Mesenchymal stem cell (in vitro differentiated cells and primary cell): Measurements from ENCODE around the gene IL2.

Experiments used
- DNase-seq: peaks from one replicate; pipeline ENCODE4 v3.0.0-alpha.2; 2013
- H2AFZ ChIP-seq: one replicate; pipeline ENCODE4 v1.6.1; 2013; ENCODE audit warnings: low read depth, mild to moderate bottlenecking, control low read depth, inconsistent platforms, low read length, moderate library complexity
- H2AK5ac ChIP-seq: 2 replicates; pipeline ENCODE4 v1.6.1; 2013; ENCODE audit warnings: low read length, moderate library complexity, mild to moderate bottlenecking, inconsistent platforms; ENCODE audit not compliant: severe bottlenecking
- H2BK120ac ChIP-seq: one replicate; pipeline ENCODE4 v1.6.1; 2013; ENCODE audit warnings: low read depth, mild to moderate bottlenecking, inconsistent platforms, low read length, moderate library complexity
- H2BK12ac ChIP-seq, 2 experiments: one replicate each; pipeline ENCODE4 v1.6.1; 2013; ENCODE audit warnings: inconsistent platforms in 2 of 2, low read length in 2 of 2, mild to moderate bottlenecking in 2 of 2, moderate library complexity in 2 of 2, control low read depth in 1 of 2
- H2BK15ac ChIP-seq: one replicate; pipeline ENCODE4 v1.6.1; 2013; ENCODE audit warnings: mild to moderate bottlenecking, low read depth, inconsistent platforms; ENCODE audit not compliant: poor library complexity, severe bottlenecking
- H2BK5ac ChIP-seq: 2 replicates; pipeline ENCODE4 v1.6.1; 2013; ENCODE audit warnings: low read depth, mild to moderate bottlenecking, low read length, control low read depth, inconsistent platforms; ENCODE audit not compliant: poor library complexity, severe bottlenecking
- H3K14ac ChIP-seq, 2 experiments: one replicate each; pipeline ENCODE4 v1.6.1; 2013; ENCODE audit warnings: inconsistent platforms in 2 of 2, low read length in 2 of 2, control low read depth in 1 of 2, mild to moderate bottlenecking in 1 of 2, moderate library complexity in 1 of 2
- H3K18ac ChIP-seq, 2 experiments: one replicate each; pipeline ENCODE4 v1.6.1; 2013; ENCODE audit warnings: inconsistent platforms in 2 of 2, low read length in 2 of 2, control low read depth in 1 of 2, low read depth in 1 of 2, mild to moderate bottlenecking in 1 of 2
- H3K23ac ChIP-seq, 2 experiments: one replicate each; pipeline ENCODE4 v1.6.1; 2013; ENCODE audit warnings: inconsistent platforms in 2 of 2, low read length in 2 of 2, mild to moderate bottlenecking in 2 of 2, moderate library complexity in 2 of 2, control low read depth in 1 of 2
- H3K27ac ChIP-seq: 2 replicates; pipeline ENCODE4 v1.5.1; 2013; ENCODE audit warnings: mild to moderate bottlenecking, moderate library complexity, low read length, control low read depth, inconsistent platforms; ENCODE audit not compliant: poor library complexity, severe bottlenecking
- H3K27me3 ChIP-seq, 2 experiments: 2 replicates each; pipeline versions ENCODE4 v1.6.1 to v1.7.0; 2013; ENCODE audit warnings: low read length in 2 of 2, mild to moderate bottlenecking in 2 of 2, moderate library complexity in 2 of 2, control low read depth in 1 of 2, inconsistent platforms in 1 of 2; ENCODE audit not compliant: control insufficient read depth in 1 of 2, insufficient read depth in 1 of 2
- H3K36me3 ChIP-seq, 2 experiments: 2 replicates each; pipeline versions ENCODE4 v1.6.1 to v1.7.0; 2013; ENCODE audit warnings: low read length in 2 of 2, control low read depth in 1 of 2, inconsistent platforms in 1 of 2, low read depth in 1 of 2, mild to moderate bottlenecking in 1 of 2; ENCODE audit not compliant: insufficient read depth in 2 of 2, control insufficient read depth in 1 of 2
- H3K4ac ChIP-seq, 2 experiments: one replicate each; pipeline ENCODE4 v1.6.1; 2013; ENCODE audit warnings: inconsistent platforms in 2 of 2, low read length in 2 of 2, mild to moderate bottlenecking in 2 of 2, moderate library complexity in 2 of 2, control low read depth in 1 of 2, low read depth in 1 of 2
- H3K4me1 ChIP-seq: 2 replicates; pipeline ENCODE4 v1.6.1; 2013; ENCODE audit warnings: low read depth, low read length, control low read depth; ENCODE audit not compliant: control insufficient read depth, insufficient read depth
- H3K4me2 ChIP-seq: 2 replicates; pipeline ENCODE4 v1.6.1; 2013; ENCODE audit warnings: low read length, mild to moderate bottlenecking, inconsistent platforms; ENCODE audit not compliant: poor library complexity, severe bottlenecking
- H3K4me3 ChIP-seq, 2 experiments: 2 replicates each; pipeline versions ENCODE4 v1.5.1 to v1.7.0; 2013; ENCODE audit warnings: low read length in 2 of 2, mild to moderate bottlenecking in 2 of 2, control low read depth in 1 of 2, low read depth in 1 of 2; ENCODE audit not compliant: insufficient read depth in 1 of 2
- H3K79me1 ChIP-seq: replicated peaks from 2 replicates; pipeline ENCODE4 v1.6.1; 2013; ENCODE audit warnings: mild to moderate bottlenecking, control low read depth, low read length, inconsistent platforms; ENCODE audit not compliant: poor library complexity, severe bottlenecking
- H3K9ac ChIP-seq: 2 replicates; pipeline ENCODE4 v1.7.0; 2013; ENCODE audit warnings: mild to moderate bottlenecking, low read length, moderate library complexity
- H3K9me3 ChIP-seq: 2 replicates; pipeline ENCODE4 v1.7.0; 2013; ENCODE audit warnings: mild to moderate bottlenecking, low read length; ENCODE audit not compliant: control insufficient read depth
- H4K8ac ChIP-seq: one replicate; pipeline ENCODE4 v1.6.1; 2013; ENCODE audit warnings: inconsistent platforms, mild to moderate bottlenecking, low read length, moderate library complexity
- H4K91ac ChIP-seq: one replicate; pipeline ENCODE4 v1.6.1; 2013; ENCODE audit warnings: mild to moderate bottlenecking, low read length, inconsistent platforms
- WGBS: methylation state at CpG from one replicate; pipeline ENCODE4 v1.1.7; 2013; ENCODE audit warnings: mixed read lengths; 5-methylcytosine and 5-hydroxymethylcytosine counted together

IL2 gene

DNA sequence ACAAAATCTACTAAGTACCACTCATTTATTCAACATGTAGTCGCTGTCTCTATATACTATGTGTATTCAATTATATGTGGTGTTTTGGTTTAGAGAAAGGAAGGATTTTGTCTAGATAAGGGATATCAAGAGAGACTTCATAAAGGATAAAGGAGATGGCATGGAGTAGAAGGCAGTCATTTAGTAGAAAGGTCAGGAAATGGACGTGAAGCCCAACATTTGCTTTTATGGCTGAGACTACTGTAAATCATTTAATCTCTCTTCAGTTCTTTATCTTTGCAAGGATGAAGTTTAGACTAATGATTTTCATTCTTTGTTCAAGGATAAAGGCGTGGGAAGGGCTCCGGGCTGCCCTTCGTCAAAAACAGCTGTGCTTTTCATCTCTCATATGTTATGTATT, 25.2 kb downstream of the IL2 start:
- no peak overlapping the region for H3K9ac ChIP-seq
- WGBS, result 86% methylated on average over 4 of the region's 5 CpGs
- no peak overlapping the region for H3K23ac ChIP-seq
- no peak overlapping the region for H2BK12ac ChIP-seq
- no peaks in the 10 kb centered on the region for H3K27me3 ChIP-seq
- H3K4me2 ChIP-seq, result no peak overlapping the region
- H3K4ac ChIP-seq, result no peak overlapping the region
- H2AFZ ChIP-seq, result no peak overlapping the region
- H3K18ac ChIP-seq, result no peak overlapping the region
- no peaks in the 10 kb centered on the region for H3K4me1 ChIP-seq
- no peaks in the 10 kb centered on the region for H3K79me1 ChIP-seq
- H4K91ac ChIP-seq, result no peak overlapping the region
- H2AK5ac ChIP-seq, result no peak overlapping the region
- no peak overlapping the region for H3K27ac ChIP-seq
- no peak for DNase-seq
- H3K9me3 ChIP-seq, result no peaks in the 10 kb centered on the region
- H2BK120ac ChIP-seq, result no peak overlapping the region
- no peak overlapping the region for H4K8ac ChIP-seq
- H3K14ac ChIP-seq, result no peak overlapping the region
- peak overlapping the region; percentile 57 for H2BK5ac ChIP-seq
- no peak overlapping the region for H2BK15ac ChIP-seq
- no peak overlapping the region for H3K4me3 ChIP-seq
- no peaks in the 10 kb centered on the region for H3K36me3 ChIP-seq

DNA sequence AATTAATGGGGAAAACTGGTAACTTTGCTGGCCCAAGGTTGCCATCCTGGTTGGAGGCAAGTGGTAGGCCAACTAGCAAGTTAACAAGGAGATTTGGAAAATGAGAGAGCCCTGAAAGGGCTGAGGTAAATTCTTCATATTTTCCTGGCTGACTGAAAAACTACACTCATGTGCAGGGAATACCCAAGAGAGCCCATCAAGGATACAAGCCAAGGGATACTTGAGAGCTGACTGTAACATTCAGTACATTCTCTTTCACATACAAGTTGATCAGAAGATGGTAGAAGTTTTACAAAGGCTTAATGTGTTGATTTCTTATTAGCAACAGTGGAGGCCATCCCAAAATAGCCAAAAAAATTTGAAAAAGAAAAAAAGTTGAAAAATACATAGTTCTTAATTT, 33.3 kb downstream of the IL2 start:
- no peak overlapping the region for H3K4me3 ChIP-seq
- no peak overlapping the region for H3K27ac ChIP-seq
- no peak overlapping the region for H3K18ac ChIP-seq
- no peak for DNase-seq
- H3K9me3 ChIP-seq, result no peaks in the 10 kb centered on the region
- no peak overlapping the region for H3K23ac ChIP-seq
- no peaks in the 10 kb centered on the region for H3K4me1 ChIP-seq
- no peak overlapping the region for H2BK120ac ChIP-seq
- no peak overlapping the region for H3K14ac ChIP-seq
- no peak overlapping the region for H2BK15ac ChIP-seq
- H2BK12ac ChIP-seq, result no peak overlapping the region
- no peaks in the 10 kb centered on the region for H3K27me3 ChIP-seq
- no peaks in the 10 kb centered on the region for H3K79me1 ChIP-seq
- H4K91ac ChIP-seq, result no peak overlapping the region
- no peak overlapping the region for H2AK5ac ChIP-seq
- H3K4ac ChIP-seq, result no peak overlapping the region
- H3K36me3 ChIP-seq, result no peaks in the 10 kb centered on the region
- H4K8ac ChIP-seq, result no peak overlapping the region
- H2AFZ ChIP-seq, result no peak overlapping the region
- no peak overlapping the region for H3K4me2 ChIP-seq
- no peak overlapping the region for H3K9ac ChIP-seq
- no peak overlapping the region for H2BK5ac ChIP-seq

DNA sequence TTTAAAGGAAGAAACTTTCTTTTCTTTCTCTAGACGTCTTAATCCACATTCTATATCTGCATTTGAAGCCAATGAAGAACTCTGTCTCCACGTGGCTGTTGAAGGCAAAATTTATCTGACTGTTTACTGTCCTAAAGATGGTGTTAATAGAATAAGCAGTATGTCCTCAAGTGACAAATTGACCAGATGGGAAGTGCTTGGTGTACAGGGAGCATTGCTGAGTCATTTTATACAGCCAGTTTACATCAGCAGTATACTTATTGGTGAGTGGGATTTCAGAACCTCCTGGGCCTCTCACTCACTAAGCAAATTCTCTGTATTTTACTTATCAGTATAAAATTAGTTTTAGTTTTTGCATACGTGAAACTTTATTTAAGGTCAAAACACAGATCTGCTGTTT, 44.0 kb downstream of the IL2 start:
- peak; percentile 40 for DNase-seq
- H4K8ac ChIP-seq, result no peak overlapping the region
- H3K23ac ChIP-seq, result no peak overlapping the region
- no peak overlapping the region for H2BK120ac ChIP-seq
- H3K4ac ChIP-seq, result no peak overlapping the region
- H3K36me3 ChIP-seq, result no peaks in the 10 kb centered on the region
- H4K91ac ChIP-seq, result no peak overlapping the region
- H3K4me3 ChIP-seq, result no peak overlapping the region
- 61% methylated on average over 2 of the region's 3 CpGs for WGBS
- no peak overlapping the region for H2BK15ac ChIP-seq
- H3K4me2 ChIP-seq, result no peak overlapping the region
- H2AFZ ChIP-seq, result no peak overlapping the region
- H3K14ac ChIP-seq, result no peak overlapping the region
- H3K9ac ChIP-seq, result no peak overlapping the region
- no peak overlapping the region for H3K18ac ChIP-seq
- no peaks in the 10 kb centered on the region for H3K27me3 ChIP-seq
- no peak overlapping the region for H2BK5ac ChIP-seq
- H3K9me3 ChIP-seq, result no peaks in the 10 kb centered on the region
- H3K79me1 ChIP-seq, result no peaks in the 10 kb centered on the region
- no peak overlapping the region for H3K27ac ChIP-seq
- H3K4me1 ChIP-seq, result no peaks in the 10 kb centered on the region
- no peak overlapping the region for H2BK12ac ChIP-seq
- H2AK5ac ChIP-seq, result no peak overlapping the region

DNA sequence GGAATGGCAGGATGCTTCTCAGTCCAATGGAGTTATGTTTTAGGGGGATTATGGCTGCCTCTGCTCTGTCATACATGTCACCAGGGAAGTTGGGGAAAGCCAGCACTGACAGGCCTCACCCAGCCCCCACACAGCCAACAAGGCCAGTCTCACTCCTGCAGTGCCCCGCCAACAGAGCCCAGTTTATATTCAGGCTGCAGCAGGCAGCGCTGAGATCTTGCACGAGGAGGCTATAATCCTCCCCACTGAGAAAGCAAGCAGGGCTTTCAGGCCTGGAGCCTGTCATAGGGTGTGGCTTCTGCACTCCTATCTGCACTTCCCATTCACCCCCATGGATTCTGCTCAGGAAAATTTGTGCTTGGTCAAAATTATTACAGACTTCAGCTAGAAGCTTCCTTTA, 52.7 kb downstream of the IL2 start:
- H2AK5ac ChIP-seq, result no peak overlapping the region
- no peak overlapping the region for H2BK15ac ChIP-seq
- H3K27ac ChIP-seq, result no peak overlapping the region
- no peak overlapping the region for H2AFZ ChIP-seq
- no peak overlapping the region for H4K91ac ChIP-seq
- DNase-seq, result no peak
- no peak overlapping the region for H3K4me3 ChIP-seq
- H2BK5ac ChIP-seq, result no peak overlapping the region
- H3K14ac ChIP-seq, result no peak overlapping the region
- no peak overlapping the region for H3K4ac ChIP-seq
- H2BK120ac ChIP-seq, result no peak overlapping the region
- no peaks in the 10 kb centered on the region for H3K4me1 ChIP-seq
- H3K79me1 ChIP-seq, result no peaks in the 10 kb centered on the region
- no peaks in the 10 kb centered on the region for H3K9me3 ChIP-seq
- H4K8ac ChIP-seq, result no peak overlapping the region
- no peak overlapping the region for H3K18ac ChIP-seq
- H3K23ac ChIP-seq, result no peak overlapping the region
- H2BK12ac ChIP-seq, result no peak overlapping the region
- H3K36me3 ChIP-seq, result no peaks in the 10 kb centered on the region
- H3K4me2 ChIP-seq, result no peak overlapping the region
- H3K9ac ChIP-seq, result no peak overlapping the region
- WGBS, result 64% methylated on average over 3 of the region's 3 CpGs
- H3K27me3 ChIP-seq, result peaks cover 0 to 8% of the 10 kb centered on the region in 2 experiments
